NCI-H1436 (cell line): ENCODE results near the gene PEAK1.
A peak's percentile ranks its signal among the peaks of the same experiment; 100 is the strongest.

Experiments used
- DNase-seq: peaks from one replicate; lab custom pipeline; 2025; lab: John Stamatoyannopoulos, UW

The PEAK1 gene, protein sequence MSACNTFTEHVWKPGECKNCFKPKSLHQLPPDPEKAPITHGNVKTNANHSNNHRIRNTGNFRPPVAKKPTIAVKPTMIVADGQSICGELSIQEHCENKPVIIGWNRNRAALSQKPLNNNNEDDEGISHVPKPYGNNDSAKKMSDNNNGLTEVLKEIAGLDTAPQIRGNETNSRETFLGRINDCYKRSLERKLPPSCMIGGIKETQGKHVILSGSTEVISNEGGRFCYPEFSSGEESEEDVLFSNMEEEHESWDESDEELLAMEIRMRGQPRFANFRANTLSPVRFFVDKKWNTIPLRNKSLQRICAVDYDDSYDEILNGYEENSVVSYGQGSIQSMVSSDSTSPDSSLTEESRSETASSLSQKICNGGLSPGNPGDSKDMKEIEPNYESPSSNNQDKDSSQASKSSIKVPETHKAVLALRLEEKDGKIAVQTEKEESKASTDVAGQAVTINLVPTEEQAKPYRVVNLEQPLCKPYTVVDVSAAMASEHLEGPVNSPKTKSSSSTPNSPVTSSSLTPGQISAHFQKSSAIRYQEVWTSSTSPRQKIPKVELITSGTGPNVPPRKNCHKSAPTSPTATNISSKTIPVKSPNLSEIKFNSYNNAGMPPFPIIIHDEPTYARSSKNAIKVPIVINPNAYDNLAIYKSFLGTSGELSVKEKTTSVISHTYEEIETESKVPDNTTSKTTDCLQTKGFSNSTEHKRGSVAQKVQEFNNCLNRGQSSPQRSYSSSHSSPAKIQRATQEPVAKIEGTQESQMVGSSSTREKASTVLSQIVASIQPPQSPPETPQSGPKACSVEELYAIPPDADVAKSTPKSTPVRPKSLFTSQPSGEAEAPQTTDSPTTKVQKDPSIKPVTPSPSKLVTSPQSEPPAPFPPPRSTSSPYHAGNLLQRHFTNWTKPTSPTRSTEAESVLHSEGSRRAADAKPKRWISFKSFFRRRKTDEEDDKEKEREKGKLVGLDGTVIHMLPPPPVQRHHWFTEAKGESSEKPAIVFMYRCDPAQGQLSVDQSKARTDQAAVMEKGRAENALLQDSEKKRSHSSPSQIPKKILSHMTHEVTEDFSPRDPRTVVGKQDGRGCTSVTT (N-terminal part only)

DNA sequence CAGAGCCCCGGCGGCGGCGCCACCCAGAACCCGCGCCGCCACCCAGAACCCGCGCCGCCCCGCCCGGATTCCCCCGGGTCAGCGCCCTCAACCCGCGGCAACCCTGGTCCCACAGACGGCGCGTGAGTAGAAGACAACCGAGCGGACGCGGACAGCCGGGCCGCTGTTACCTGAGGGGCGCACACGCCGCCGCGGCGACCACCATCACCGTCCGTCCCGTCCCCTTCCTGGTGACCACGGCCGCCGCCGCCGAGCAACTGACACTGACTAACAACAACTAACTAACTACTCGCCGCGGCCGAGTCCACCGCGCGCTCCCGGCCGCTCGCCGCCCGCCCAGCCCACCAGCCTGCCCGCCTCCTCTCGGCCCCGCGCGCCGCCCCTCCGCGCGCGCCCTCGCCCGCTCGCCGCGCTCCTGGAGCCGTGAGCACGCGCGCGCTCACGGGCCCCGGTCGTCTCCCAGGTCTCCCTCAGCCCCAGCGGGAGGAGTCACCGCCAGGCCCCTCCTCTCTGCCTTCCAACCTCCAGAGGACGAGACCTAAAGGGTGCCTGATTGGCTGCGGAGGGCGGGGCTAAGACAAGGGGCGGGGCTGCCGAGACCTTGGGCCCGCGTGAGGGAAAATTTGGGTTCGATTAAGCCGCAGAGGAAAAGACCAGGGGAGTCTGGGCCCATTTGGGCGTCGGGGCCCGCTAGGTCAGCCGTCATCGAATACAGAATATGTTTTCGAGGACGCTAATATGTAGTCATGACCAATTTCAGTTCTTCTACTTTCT, at the start of gene PEAK1:
PEAK1 (minus strand) TSS at position 269 of the 774 bp plus-strand sequence. CDS start 238,178 bp downstream, outside the sequence.
- peak; percentile 98 for DNase-seq

DNA sequence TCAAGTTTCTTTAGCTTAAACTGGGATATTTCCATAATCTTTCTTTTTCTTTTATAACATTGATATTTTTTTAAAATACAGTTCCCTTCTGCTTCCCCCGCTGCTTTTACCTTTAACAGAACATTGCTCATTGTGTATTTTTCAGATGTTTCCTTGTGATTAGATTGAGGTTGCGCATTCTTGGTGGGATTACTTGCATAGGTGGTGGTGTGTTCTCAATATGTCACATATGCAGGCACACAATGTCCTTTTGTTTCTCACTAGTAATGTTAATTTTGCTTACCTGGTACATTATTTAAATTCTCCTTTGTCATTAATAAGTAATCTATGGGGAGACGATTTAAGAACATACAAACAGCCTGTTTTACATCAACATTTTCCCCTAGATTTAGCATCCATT, 49.0 kb upstream of the PEAK1 start:
- DNase-seq: no peak

DNA sequence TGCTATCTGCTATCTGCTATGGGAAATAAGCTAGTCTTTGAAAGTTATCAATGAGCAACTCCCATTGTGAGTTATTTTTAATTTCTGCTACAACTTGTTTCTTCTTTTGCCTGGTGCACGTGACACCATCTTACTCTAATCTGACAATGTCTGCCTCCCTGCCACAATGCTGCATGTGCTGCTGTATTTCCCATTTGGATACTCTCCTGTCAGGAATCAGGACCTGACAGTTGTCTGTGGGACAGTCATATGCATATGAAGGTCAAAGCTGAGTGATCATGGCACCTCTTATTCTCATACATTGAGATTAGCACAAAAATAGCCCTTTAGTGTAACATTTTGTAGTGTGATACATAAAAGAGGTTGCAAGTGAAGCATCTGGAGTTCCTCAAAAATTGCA, 46.6 kb upstream of the PEAK1 start:
- no peak for DNase-seq

DNA sequence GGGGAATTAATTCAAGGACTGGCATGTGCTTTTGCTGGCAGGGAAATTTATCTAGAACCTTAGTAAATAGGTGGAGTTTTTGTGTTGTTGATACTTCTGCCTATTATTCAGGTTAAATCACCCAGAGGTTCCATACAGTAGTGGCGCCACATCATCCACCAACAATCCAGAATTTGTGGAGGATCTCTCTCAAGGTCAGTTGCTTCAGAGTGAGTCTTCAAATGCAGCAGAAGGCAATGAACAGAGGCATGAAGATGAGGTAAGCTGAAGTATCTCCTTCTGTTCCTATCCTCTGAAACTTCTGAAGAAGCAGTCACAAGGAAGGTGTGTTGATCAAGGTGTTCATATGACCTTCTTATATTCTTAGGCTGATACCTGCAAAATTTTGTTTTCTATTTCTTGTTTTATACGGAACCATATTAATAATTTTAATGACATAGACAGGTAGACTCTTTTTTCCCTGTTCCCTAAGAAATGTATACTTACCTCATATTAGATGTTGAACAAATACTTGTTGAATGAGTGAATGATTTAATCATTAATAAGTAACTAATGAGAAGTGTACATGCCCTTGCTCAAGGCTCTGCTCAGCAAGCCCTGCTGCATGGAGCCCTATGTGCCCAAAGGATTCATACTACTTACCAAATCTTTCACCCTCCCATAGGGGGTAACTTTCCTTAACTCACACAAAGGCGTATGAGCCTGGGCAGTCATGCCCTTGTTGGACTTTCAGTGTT, 44.4 kb upstream of the PEAK1 start:
- DNase-seq: no peak

DNA sequence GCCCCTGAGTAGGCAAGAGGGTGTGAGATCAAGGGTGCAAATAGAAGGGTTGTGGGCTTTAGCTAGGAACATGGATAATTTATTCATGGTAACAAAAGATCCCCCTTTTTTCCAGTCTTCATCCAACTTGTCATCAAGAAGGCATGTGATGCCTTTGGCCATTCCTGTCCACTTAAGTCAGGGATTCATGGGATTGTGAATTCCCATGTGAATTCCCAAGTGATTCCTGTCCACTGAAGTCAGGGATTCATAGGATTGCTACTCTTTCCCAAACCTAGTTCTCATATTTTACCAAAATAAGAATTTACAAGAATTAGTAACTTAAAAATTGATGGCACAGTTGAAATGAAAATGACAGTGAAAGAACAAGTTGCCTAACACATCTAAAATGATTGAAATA, 41.6 kb upstream of the PEAK1 start:
- no peak for DNase-seq

DNA sequence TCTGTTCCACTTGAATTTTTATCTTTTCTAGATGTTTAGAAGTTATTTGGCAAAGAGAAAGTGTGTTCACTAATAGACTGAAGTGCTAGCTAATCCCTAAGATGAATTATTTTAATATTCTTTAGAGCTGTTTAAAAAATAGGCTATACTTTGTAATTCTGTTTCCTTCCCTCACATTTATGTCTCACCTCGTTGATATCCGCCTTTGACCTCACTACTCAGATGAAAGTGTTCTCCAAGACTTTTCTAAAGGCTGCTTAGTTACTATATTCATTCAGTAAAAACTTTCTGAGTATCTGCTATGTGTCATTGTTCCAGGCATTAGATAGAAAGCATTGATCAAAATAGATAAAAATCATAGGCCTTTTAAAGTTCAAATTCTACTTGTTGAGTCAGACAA, 39.1 kb upstream of the PEAK1 start:
- DNase-seq: no peak

DNA sequence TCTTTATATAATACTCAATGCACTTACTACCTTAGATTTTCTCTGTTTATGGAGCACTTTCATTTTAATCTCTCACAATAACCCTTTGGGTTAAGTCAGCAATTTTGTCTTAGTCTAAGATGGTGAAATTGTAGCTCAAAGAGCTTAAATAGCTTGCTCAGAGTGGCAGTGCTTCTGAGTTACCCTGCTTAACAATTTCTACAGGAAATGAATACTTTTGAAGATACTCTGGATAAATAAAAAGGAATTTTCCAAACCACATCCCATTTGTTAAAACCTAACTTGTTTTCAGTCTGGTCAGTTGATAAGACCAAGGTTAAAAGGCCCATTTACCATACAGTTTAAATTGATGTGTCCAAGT, 38.0 kb upstream of the PEAK1 start:
- DNase-seq: no peak

DNA sequence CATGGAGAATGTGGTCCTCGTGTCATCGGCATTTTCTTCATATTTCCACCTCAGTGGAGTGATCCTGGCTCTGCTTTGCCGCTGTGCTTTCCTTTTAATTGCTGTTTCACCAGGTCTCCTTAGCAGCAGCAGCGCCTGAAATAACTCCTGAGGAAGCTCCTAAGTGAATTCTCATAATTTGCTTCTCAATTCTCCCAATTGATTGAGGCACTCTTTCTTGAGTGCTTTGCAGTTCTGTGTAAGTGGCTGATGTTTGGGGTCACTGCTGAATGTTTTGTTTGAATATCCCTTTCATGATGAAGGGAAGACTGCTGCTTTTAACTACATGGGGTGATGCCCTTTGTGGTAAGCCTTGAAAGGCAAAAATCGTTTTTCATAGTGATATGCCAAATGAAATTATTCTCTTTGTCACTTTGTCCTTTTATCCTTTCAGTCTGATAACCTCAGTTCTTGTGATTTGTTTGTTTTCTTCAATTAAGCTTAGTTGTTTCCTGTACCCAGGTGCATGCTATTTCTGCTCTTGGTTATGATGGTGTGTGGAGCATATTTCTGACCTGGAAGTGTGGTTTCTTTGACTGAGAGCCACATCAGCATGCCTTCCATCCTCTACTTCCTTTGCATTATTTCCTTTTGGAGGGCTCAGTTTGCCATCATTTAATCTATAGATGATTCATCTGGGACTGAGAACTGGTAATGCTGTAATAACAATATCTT, 37.4 kb upstream of the PEAK1 start:
- peak; percentile 40 for DNase-seq

DNA sequence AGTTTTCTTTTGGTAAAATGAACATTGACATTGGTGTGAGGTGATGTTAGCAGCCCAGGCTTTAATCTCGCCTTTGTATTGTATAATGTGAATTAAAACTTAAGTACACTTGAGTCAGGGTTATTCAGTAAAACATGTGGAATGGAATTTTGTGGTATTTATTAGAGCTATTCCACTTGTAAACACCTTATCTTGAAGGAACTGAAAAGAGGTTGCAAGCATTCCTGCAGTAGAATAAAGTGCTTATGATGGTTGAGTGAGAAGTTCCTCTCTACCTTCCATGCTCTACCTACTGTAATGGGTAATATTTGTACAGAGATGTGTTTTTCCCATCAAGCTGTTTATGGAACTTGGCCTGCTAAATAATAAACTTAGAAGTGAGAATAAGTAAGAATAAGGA, 36.8 kb upstream of the PEAK1 start:
- no peak for DNase-seq

DNA sequence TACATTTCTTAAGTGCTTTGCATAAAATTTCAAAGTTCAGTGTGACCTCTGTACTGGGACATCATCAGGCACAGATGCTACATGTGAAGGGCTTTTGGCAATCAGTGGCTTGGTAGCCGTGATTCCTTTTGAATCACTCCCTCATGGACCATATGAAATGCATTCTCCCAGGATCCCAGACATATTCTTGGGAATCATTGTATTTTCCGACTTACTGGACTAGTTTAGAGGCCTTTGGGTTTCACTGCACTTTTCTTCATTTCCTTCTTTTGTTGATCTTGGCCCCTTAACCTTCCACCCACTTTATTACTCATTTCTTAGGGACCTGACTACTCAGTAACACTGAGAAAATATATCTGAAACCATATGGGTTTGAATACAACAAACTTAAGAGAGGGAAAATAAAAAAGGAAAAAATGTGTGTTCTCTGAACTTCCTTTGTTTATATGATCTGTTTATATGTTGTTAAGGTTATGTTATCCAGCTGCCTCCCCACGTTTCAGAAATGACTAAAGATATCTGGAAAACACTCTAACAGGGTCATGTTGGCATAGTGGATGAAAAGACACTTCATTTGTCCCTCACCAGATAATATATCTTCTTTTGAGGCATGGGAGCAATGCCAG, 35.9 kb upstream of the PEAK1 start:
- DNase-seq: no peak

DNA sequence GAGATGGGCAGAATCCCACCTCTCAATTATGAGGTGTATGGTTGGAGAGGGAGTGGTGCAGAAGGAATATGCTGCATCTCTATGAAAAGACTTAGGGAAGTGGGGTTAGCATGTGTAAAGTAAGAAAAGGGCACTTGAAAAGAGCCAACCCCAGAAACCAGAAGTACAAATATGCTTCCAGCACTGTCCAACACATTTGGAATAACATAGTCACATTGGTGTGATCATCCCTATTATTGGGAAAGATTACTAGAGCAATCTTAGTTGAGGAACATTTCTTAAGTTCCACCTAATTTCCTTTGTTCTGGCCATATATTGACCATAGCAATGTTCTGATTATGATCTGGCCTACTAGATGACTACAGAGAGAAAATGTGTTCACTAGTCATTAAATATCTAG, 35.0 kb upstream of the PEAK1 start:
- DNase-seq: no peak

DNA sequence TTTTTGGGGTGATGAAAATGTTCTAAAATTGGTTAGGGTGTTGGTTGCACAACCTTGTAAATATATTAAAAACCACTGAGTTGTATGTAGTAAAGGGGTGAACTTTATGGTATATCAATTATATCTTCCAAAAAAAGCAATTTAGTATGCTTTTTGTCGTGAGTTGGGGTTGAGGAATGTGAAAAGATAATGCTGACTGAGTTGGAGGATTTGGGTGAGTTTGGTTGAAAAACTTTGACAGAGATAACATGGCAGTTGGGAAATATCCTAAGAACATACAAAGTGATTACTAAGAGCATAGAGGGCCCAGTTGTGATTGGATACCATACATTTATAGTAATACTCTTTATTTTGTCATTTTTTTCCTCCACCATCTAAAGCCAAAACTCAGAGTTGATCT, 34.4 kb upstream of the PEAK1 start:
- no peak for DNase-seq

DNA sequence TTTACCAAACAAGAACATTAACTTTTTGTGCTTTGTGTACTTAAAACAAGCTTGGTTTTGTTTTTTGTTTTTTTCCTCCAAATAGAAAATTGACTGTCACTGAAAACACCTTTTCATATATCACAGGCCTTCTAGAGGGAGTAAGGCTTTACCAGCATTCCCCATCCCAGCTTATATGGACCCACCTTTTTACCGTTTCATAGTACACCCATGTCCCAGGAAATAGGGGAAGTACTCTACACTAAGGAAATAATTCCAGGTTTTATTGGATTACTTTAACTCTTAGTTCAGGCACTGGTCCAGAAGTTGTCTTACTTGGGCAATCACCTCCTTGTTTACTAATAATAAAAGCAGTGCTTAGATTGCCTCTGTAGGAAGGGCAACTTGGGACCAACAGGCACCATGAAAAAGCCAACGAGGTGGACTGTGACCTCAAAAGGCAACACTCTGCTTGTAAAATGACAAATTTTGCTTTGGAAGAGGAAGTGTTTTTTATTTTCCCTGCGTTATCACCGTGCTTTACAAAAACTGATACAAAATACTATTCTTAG, 27.0 kb upstream of the PEAK1 start:
- no peak for DNase-seq

DNA sequence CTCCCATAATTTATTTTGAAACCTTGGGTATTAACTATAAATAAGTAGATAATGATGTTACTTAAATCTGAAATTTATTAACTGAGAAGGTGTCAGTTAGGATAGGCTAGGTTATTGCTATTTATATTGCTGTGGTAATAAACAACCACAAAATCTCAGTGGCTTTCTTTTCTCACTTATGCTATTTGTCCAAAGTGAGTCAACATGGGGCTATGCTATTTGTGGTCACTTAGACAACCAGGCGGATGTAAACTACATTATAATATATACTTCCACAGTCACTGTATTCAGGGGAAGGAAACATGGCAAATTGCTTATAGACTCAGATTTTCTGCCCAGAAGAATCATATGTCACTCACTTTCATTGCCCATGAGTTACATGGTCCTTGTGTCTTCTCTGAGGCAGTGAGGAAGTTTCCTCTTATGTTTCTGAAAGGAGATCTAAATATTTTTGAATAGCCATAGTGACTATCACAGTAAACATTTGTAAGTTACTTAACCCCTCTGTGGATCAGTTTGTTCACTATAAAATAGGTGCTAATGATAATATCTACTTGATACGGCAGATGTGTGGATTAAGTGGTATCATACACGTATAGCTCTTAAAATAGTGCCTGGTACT, 20.6 kb upstream of the PEAK1 start:
- DNase-seq: no peak

DNA sequence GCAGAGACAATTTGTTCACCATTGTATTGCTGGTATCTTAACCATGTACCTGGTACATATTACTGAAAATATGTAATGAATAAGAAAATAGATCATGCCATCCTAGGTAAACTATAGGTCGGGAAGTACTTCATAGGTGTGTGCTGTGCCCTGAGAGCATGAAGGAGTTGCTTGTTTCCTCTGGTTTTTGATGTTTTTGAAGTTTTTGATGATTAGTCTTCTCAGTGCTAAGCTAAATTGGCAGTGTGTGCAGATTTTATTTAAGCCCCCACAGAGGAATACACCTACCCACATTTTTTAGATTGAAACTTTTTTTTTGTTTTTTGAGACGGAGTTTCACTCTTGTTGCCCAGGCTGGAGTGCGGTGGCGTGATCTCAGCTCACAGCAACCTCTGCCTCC, 17.4 kb upstream of the PEAK1 start:
- no peak for DNase-seq

DNA sequence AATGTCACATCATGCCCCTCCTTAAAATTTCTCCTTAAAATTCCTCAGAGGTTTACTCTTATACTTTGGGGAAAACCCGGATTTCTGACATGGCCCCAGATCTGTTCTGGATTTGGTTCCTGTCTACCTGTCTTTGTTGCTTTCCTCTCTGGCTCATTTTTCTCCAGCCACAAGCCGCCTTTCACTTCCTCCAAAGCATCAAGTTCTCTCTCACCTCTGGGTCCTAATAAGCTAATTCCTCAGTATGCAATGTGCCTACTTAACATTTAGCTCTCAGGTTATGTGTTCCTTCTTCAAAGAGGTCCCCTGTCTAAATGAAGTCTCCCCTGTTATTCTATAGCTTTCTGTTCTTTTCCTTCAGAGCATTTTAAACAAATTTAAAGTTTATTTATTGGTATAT, 16.9 kb upstream of the PEAK1 start:
- DNase-seq: no peak

DNA sequence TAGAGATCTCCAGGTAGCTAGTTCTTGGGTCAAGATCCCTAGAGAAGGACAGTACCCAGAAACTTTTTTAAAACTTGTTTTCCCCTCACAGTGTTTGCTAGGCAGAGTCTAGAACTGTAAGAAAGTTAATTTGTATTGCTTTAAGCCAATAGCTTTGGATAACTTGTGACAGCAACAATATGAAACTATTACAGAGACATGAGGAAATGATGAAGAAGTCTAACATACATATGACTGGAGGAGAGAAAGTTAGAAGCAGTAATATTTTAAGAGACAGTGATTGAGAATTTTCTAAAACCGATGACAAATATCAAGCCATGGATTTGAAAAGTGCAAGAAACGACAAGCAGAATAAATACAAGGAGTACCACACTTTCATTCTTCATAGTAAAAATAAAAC, 10.7 kb upstream of the PEAK1 start:
- no peak for DNase-seq

DNA sequence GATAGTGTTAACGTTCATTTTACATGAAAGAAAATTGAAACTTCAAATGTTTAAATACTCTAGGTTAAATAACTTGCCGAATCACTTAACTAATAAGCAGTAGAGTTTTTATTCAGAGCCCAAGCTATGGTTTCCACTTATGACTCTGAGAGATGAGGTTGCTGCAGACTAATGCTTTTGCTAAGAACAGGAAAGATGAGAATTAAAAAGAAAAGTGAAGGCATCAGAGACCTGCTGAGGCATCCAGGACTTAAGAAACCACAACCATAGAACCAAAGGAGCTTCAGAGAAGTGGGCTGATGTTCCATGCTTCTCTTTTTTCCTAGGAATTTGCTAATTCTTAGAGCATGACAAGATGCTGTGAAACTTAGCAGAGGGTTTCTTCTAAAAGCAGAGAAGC, 10.3 kb upstream of the PEAK1 start:
- DNase-seq: no peak

DNA sequence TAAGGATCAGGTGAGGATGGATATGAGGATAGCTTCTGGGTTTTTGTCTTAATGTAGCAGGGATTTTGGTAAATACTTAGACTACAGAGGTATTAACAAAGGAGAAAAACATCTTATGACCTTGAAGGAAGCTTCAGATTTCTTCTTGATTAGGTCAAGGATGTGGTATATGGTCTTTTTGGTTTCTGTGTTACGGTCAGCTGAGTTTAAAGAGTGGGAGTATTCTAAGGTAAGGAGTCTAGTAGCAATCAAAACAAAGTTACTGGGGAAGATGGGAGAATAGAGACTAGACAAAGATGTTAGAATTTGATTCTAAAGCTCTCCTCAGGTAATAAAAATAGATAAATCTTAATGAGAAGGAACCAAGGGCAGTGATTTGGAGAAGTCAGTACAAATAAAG, 7.0 kb upstream of the PEAK1 start:
- DNase-seq: no peak

DNA sequence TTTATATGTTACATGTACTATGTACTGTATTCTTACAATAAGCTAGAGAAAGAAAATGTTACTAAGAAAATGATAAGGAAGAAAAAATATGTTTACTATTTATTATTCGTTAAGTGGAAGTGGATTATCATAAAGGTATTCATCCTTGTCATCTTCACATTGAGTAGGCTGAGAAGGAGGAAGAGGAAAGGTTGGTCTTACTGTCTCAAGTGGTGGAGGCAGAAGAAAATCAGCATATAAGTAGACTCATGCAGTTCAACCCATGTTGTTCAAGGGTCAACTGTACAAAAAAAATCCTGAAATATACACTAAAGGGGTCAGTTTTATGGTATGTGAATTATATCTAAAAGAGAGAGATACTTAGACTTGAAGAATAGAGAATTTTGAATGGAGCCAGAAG, 6.5 kb upstream of the PEAK1 start:
- no peak for DNase-seq
